GM19240 (cell line): ENCODE measurements around the gene PELO.
"Not testable (repeated sequence)": the region's sequence is repeated elsewhere in the genome, so short reads cannot be mapped to it uniquely, and the experiment has no call there.

ENCODE experiments used
- DNase-seq: peaks from one replicate; pipeline ENCODE4 v3.0.0; 2011; ENCODE audit warnings: low spot score; ENCODE audit not compliant: insufficient read length

Gene PELO

DNA sequence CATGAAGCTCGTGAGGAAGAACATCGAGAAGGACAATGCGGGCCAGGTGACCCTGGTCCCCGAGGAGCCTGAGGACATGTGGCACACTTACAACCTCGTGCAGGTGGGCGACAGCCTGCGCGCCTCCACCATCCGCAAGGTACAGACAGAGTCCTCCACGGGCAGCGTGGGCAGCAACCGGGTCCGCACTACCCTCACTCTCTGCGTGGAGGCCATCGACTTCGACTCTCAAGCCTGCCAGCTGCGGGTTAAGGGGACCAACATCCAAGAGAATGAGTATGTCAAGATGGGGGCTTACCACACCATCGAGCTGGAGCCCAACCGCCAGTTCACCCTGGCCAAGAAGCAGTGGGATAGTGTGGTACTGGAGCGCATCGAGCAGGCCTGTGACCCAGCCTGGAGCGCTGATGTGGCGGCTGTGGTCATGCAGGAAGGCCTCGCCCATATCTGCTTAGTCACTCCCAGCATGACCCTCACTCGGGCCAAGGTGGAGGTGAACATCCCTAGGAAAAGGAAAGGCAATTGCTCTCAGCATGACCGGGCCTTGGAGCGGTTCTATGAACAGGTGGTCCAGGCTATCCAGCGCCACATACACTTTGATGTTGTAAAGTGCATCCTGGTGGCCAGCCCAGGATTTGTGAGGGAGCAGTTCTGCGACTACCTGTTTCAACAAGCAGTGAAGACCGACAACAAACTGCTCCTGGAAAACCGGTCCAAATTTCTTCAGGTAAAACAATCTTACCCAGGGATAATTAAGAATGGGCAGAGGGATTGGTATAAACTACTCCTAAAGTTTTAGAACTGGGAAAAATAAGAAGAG, 12.9 kb downstream of the PELO start:
- DNase-seq: no peak

DNA sequence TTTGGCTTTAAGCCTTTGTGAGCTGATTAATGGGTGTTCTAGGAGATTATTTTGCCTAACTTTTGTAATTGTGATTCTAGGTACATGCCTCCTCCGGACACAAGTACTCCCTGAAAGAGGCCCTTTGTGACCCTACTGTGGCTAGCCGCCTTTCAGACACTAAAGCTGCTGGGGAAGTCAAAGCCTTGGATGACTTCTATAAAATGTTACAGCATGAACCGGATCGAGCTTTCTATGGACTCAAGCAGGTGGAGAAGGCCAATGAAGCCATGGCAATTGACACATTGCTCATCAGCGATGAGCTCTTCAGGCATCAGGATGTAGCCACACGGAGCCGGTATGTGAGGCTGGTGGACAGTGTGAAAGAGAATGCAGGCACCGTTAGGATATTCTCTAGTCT, 13.6 kb downstream of the PELO start:
- DNase-seq: no peak

DNA sequence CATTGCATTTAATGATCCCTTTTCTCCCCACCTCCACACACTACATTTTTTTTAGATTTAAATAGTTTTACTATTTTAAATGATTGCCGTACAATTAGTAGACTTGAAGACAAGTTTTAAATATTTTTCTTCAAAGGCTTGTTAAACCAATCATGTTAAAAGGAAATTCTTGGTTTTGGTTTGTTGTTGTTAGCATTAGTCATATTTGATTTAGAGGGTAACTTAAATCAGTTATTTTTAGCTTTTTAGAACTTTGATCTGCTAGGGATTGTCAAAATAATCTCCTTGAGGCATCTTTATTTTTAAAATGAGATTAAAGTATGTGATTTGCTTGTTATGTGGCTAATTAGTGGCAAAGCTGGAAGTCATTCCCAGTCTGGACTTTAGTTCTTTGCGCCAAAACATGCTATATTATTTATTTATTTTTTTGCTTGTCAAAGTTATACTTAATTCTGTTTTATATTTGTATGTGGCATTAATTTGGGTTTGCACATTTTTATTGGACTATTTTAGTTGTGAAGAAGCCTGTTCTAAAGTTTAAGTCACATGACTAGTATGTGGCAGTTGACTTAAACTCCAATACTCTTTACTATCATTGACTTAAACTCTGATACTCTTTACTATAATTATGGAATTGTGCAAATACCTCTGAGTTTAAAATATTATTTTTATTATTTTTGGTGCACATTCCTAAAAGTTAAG, 14.7 kb downstream of the PELO start:
- no peak for DNase-seq

DNA sequence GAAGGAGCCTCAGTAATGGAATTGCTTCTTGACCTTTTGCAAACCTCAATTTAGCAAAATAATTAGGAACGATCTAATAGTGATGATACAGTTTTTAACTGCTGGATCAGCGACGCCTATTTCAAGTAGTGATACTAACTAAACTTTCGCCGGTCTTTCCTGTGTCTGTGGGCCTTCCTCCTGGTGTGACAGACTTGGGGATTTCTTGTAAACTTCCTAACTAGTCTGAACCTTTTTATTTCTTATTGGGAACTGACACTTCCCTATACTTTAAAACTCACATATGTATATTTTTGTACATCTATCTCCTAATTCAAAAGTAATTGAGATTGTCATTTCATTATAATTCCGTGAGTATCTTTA, 15.2 kb downstream of the PELO start:
- no peak for DNase-seq

DNA sequence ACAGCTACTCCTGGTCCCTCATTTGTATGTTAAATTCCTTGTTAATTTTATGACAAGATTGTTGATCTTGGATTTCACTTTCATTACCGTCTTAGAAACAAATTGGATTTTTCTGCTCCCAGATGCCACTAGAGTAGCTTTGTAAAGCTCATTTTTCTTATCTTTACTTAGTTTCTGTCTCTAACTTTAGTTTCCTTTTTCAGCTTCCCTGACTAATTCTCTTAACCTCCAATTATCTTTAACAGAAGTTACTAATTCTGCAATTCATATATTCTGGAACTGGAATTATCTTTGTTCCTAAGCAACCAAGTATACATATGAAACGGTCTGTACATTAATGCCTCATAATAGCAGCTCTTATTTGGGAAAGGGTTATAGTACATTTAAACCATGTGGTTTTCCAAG, 16.7 kb downstream of the PELO start:
- no peak for DNase-seq

DNA sequence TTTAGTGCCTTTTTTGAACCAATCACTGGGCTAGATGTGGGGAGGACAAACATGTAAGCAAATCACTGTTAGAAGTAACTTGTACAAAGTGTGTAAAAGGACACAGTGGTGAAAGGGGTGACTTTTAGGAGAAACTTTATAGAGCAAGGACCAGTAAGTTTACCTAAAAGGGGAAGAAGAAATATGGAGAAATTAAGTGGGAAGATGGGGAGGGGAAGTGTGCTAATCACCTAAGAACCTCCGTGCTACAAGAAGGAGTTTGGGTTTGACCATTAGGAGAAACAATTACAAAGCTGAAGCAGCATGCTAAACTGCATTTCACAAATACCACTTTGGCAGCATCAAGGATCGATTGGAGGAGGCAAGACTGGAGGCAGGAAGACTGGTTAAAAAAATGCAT, 17.3 kb downstream of the PELO start:
- DNase-seq: no peak

DNA sequence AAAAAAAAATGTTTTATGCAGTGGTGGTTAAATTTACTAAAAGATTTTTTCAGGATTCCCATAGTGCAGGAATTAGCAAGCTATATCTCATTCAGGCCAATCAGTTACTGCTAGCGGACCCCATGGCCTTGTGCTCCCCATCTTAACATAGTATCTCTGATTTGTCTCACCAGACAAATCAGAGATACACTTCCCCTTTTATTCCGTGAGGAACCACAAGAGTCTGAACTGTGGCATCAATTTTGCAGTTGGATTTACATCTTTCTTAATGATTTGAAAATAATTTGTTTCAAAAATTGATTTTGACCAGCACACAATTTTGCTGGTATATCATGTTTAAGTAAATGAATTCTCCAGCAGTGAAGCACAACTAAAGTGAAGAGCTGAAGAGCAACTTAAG, 17.9 kb downstream of the PELO start:
- no peak for DNase-seq

DNA sequence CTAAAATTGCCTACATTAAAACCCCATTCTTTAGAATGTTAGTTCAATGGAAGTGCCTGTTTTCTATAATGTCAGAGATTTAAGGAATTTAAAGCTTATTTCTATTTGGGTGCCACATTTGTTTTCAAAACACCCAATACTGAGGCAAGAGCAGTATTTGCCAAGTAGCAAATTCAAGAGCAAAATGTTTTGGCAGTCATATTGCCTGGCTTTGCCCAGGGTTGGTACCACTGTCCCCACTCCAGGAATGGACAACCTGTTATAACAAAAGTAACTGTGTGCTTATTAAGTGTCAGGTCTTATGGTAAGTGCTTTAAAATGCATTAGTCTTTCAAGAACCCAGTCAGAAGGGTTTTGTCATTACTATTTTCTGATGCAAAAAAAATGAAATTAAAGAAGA, 19.3 kb downstream of the PELO start:
- DNase-seq: no peak

DNA sequence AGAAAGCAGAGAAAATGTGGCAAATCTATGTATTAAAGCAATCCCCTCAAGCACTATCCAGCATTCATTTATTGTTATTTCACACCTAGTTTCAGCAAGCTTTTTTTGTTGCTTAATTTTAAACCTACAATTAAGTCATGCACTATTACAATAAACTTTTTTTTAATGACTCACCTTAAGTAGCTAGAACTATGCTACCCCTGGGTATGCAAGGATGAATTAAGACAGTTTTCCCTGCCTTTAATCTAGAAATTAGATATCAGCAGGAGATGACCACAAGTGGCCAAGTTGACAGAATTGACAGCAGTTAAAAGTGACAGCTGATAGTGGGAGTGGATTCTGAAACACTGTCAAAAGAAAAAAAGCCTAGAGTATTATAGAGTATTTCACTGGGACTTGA, 20.0 kb downstream of the PELO start:
- no peak for DNase-seq

DNA sequence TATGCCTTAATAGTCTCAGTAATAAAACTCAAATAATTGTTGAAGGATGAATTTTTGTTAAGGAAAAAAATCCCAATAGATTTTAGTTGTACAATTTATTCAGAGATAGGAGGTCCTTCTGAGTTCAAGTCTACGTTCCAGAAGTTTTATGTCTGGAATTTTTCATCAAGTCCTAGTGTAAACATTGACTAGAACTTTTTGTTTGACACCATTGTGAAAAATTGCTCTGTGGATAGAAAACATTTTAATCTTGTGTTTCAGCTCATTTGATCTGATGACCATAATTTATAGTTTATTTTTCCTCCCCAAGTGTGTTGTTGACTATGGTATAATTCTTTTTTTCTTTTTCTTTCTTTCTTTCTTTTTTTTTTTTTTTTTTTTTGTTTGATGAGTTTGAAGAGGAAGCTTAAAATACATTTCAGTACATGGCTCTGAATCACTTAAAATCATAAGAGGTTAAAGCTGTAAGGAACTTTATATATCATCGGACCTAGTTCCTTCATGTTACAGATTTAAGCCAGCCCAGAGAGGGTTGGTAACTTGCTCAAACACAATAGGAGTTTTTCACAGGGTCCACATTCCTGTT, 20.7 kb downstream of the PELO start:
- DNase-seq: no peak

DNA sequence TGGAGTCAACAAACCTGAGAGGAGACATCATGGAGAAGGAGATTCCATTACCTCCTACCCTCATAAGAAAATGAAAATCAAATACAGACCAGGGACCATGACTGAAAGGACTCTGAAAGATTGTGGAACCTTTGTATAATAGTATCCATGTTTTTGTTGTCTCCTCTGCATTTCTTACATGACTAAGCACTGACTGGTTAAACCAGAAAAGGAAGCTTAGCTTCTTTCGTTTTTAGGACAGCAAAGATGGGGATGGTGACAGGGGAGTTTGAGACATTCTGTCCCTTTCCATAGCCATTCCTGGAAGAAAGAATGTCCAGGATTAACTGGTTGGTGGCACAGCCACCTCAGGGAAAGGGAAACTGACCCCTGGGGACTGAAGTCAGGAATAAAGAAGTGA, 22.2 kb downstream of the PELO start:
- DNase-seq: no peak

DNA sequence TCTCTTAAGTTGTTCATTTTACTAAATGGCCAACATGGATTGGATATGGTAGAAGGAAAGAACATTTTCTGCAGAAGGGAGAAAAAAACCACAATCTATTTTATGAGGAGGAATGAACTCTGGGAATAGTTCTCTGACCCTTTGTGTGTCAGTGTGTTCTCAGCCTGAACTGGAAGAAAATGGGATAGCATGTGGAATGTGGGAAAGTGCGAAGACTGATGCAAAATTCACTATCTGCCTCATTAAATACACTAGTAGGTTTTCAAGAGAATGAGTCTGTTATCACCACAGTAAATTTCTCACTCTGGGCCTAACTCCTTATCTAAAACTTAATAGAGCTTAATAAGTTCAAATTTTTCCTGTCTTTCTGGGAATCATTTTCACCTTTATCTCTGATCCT, 22.7 kb downstream of the PELO start:
- no peak for DNase-seq

DNA sequence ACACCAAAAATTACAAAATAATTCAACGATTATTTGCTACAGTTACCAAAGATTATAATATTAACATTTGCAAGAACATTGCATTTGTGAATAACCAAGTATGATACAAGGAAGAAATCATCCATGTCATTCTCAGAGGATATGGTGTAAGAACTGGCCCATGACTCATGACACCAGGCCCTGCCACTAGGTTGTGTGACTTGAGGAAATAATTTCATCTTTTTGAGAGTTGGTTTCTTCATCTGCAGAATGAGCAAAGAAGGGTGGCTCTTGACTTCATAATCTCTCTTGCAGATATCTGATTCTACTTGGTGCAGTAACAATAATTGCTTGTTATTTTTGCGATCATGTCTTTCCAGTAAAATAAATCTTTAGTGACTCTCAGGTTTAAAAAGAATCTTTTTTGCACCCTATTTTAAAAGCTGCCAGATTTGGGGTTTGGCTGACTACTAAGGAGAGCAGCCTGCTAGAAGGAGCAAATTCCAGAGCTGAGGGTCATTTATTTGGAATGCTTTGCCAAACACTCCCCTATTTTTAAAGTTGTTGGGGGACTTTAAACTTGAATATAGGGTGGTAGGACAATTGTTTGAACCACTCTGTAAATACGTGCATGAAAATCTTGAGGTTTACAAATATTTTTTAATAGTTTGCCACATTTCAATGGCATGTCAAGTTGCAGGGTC, 23.5 kb downstream of the PELO start:
- DNase-seq: no peak

DNA sequence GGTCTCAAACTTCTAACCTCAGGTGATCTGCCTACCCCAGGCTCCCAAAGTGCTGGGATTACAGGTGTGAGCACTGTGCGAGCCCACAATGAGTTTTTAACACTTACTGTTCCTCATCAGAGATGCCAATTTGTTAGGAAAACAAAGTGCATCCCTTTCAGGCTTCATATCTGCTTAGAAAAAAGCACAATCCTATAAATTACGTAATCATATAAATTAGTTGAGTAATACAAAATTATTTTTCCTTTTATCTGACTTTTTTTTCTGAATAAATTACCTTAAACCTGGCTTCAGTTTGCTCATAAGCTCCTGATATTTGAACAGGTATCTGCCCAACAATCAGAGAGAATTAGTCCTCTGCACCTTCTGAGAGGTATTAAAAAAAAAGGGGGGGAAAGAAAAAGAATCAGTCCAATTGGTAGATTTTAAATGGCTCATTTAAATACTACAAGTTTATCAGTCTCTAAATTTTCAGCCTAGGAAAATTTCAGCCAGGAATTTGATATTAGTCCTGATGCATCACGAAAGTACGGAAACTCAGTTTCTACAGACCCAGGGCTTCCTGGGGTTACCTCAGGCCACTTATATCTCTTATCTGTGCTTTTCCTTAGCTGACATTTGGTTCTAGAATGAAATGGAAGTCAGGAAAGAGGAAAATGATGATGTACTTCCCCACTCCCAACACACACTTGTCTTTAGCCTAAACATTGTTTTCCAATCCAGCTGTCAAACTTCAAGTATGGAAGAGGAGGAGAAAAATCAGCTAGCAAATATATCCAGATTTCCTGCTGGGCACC, 26.8 kb downstream of the PELO start:
- no peak for DNase-seq

DNA sequence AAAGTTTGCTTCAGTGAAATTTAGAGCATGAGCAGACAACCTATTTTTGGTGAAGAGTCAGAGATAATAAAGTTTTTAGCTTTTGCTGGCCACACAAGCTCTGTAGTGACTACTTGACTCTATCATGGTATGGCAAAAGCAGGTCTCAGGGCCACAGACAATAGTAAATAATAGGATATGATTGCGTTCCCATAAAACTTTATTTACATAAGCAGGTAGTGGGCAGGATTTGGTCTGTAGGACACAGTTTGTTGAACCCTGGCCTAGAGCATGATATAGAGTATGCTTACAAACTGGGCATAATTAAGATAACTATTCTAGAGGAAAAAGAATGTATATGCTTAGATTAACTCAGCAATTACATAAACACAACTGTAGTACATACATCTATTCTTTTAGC, 30.1 kb downstream of the PELO start:
- no peak for DNase-seq

DNA sequence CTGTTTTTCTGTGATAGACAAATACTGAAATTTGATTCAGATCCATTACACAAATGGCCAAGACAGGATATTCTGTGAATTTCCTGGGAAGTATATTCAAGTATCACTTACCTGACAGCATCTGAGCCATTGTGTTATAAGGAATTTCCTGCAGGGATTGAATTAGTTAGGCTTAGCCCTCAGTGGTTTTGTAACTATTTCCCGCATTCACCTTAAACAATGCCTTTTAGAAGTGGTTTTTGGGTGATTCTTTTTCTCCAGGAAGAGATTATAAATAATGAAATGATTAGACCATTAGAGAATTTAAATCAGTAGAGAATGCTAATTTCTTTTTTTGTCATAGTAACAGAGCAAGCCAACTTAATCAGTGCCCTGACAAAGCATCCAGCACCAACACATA, 30.6 kb downstream of the PELO start:
- no peak for DNase-seq

DNA sequence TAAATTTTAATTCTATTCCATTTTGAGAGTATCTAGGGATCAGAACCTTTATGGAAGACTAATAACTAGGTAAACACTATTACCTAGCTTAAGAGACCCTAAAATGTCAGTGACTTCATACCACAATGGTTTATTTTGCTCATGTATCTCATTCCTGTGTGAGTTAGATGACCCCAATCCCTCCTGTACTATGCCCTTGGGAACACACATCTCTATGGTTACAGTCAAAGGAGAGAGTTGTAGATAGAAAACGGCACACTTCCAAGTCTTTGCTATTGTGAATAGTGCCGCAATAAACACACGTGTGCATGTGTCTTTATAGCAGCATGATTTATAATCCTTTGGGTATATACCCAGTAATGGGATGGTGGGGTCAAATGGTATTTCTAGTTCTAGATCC, 31.1 kb downstream of the PELO start:
- not testable (repeated sequence) for DNase-seq

DNA sequence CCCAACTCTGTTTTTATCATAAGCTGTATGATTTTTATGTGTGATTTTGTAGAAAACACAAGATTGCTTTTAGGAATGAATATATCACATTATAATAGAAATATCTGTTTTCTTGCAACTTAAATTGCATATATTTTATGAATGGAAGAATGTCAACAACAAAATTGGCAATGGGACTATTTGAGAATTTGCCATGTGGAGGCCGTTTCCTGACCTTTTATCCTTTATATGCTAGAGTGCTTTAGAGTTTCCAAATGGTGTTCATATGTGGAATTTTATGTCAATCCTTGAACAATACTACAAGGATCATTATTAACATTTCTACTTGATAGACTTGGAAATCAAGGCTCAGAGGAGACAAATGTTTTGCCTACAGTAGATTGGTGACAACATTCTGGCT, 34.2 kb downstream of the PELO start:
- DNase-seq: no peak

DNA sequence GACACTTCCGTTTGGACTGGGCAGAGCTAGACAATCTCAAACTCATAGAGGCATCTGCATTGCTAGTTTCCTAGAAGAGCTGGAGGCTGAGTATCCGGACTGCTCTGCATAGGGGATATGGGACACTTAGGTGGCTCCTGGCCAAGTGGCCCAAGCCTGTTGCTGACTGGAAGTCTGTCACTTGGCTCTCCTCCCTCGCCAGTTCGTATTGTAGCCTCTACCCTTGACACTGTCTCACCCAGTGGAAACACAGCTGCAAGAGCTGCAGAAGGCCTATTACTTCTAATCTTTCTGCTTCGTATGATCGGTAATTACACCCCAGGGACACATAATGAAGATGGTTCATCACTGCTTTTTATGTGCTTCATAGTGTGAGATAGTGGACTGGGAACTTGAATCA, 34.7 kb downstream of the PELO start:
- no peak for DNase-seq

DNA sequence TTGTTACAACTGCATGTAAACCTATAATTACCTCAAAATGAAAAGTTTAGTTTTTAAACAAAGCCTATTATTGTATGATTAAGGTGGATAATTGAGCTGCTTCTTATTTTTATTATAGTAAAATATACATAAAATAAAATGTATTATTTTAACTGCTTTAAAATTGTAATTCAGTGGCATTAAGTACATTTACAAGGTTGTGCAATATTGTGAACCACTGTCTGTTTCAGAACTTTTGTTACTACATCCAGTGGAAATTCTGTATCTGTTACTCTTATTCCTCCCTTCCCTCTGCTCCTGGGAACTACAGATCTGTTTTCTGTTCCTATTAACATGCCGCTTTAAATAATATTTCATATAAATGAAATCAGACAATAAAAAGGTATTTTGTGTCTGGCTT, 37.1 kb downstream of the PELO start:
- no peak for DNase-seq

DNA sequence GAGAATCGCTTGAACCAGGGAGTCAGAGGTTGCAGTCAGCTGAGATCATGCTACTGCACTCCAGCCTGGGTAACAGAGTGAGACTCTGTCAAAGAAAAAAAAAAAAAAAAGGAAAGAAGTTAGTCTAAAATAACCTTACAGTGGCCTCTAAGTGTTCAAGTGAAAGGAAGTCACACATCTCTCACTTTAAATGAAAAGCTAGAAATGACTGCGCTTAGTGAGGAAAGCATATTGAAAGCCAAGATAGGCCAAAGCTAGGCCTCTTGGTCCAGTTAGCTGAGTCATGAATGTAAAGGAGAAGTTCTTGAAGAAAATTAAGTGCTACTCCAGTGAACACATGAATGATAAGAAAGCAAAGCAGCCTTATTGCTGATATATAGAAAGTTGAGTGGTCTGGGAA, 38.1 kb downstream of the PELO start:
- DNase-seq: no peak
